ENCODE results near the gene ACTL7A. TPM values are rescaled to one million over a fixed set of nuclear protein-coding genes. Genes with fewer than 3 reads are reported as not detected.

ACTL7A gene
- total and polyA plus RNA-seq, 10 donors, result not detected

DNA sequence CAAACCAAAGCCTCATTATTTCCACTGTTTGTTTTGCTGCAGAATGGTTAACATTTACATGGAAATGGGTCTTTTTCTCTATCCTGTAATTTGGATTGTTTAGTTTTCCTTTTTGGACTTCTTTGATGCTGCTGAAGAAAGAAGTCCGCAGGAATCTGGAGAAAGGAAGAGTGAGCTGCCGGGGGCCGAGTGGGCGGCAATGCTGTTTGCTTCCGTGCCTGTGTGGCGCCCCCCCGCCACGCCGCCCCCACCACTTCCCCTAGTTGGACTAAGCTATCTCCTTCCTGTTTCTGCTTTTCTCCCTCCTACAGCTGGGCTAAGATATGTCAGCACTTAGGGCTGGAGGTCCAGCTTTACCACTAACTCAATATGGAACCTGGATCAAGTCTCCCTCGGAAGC is 46.0 kb upstream of the ACTL7A start:
- Histone ChIP-seq H3K36me3 (no peaks in the 10 kb centered on the region), H3K27ac (no peak overlapping the region), H3K9me3 (no peaks in the 10 kb centered on the region), H3K27me3 (replicated peaks in 1 of 7) (peaks cover 0 to 3% (median 0%) of the 10 kb centered on the region in 7 donors), H3K4me1 (peaks cover 3 to 31% (median 6%) of the 10 kb centered on the region in 6 donors), H3K4me3 (no peak overlapping the region)
- 11 to 16% (median 13%) methylated on average over 10 of the region's 10 CpGs for WGBS, 5 donors
- no peak for DNase-seq
- no peak for TF ChIP-seq POLR2AphosphoS5 (IDR thresholded peaks at IDR 0.05)
- TF ChIP-seq, protein P1, sequence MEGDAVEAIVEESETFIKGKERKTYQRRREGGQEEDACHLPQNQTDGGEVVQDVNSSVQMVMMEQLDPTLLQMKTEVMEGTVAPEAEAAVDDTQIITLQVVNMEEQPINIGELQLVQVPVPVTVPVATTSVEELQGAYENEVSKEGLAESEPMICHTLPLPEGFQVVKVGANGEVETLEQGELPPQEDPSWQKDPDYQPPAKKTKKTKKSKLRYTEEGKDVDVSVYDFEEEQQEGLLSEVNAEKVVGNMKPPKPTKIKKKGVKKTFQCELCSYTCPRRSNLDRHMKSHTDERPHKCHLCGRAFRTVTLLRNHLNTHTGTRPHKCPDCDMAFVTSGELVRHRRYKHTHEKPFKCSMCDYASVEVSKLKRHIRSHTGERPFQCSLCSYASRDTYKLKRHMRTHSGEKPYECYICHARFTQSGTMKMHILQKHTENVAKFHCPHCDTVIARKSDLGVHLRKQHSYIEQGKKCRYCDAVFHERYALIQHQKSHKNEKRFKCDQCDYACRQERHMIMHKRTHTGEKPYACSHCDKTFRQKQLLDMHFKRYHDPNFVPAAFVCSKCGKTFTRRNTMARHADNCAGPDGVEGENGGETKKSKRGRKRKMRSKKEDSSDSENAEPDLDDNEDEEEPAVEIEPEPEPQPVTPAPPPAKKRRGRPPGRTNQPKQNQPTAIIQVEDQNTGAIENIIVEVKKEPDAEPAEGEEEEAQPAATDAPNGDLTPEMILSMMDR (IDR thresholded peaks at IDR 0.05 in 8 of 11, conservative IDR thresholded peaks at IDR 0.05 in 3 of 11), result no peak
- TF ChIP-seq POLR2A (IDR thresholded peaks at IDR 0.05), result no peak
- intact Hi-C loops (cut with DNase I; ENCODE audit: low total_unique reads), result no loop called here

DNA sequence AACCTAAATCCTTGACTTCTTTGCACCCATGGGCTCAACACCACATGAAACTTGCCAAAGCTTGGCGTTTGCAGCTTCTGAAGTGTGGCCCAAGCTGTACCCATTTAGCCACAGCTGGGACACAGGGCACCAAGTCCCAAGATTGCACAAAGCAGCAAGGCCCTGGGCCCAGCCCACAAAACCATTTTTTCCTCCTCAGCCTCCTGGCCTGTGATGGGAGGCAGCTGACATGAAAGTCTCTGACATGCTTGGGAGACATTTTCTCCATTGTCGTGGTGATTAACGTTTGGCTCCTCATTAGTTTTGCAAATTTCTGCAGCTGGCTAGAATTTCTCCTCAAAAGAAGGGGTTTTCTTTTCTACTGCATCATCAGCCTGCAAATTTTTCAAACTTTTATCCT is 38.2 kb upstream of the ACTL7A start:
- Histone ChIP-seq H3K27ac (no peak overlapping the region), H3K4me3 (no peak overlapping the region), H3K9me3 (peaks cover 0 to 21% (median 19%) of the 10 kb centered on the region in 8 donors), H3K27me3 (replicated peaks in 1 of 7) (no peaks in the 10 kb centered on the region), H3K4me1 (peaks cover 0 to 5% (median 0%) of the 10 kb centered on the region in 6 donors), H3K36me3 (no peaks in the 10 kb centered on the region)
- DNase-seq, result no peak
- no peak for TF ChIP-seq POLR2A (IDR thresholded peaks at IDR 0.05)
- TF ChIP-seq, protein P1 (IDR thresholded peaks at IDR 0.05 in 8 of 11, conservative IDR thresholded peaks at IDR 0.05 in 3 of 11), result no peak
- no peak for TF ChIP-seq POLR2AphosphoS5 (IDR thresholded peaks at IDR 0.05)
- intact Hi-C loops (cut with DNase I; ENCODE audit: low total_unique reads), result no loop called here
- 77 to 96% (median 86%) methylated on average over 3 of the region's 3 CpGs for WGBS, 5 donors

DNA sequence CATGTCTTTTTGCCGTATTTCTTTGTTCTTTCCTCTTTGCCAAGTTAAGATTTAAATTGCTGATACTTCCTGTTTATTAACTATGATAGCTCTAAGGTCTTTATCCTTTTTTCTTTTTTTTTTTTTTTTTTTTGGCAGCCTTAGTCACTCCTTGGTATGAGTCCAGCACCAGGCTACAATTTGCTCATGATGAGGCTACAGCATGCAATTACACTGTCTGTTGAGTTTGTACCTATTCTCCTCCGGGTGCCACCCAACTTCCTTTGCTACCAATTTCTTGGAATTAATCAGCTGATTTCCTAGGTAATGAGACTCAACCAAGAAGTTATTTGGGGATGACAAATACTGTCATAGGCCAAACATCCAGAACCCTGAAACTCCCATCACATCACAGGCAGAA is 31.8 kb upstream of the ACTL7A start:
- WGBS, 5 donors, result 60 to 81% (median 71%) methylated on average over 2 of the region's 2 CpGs
- H3K27ac ChIP-seq, result no peak overlapping the region
- no peak for DNase-seq
- intact Hi-C loops (cut with DNase I; ENCODE audit: low total_unique reads), result no loop called here
- H3K27me3 ChIP-seq (replicated peaks in 1 of 7), result no peaks in the 10 kb centered on the region
- TF ChIP-seq, protein P1 (IDR thresholded peaks at IDR 0.05 in 8 of 11, conservative IDR thresholded peaks at IDR 0.05 in 3 of 11), result no peak
- no peak for TF ChIP-seq POLR2AphosphoS5 (IDR thresholded peaks at IDR 0.05)
- no peak for TF ChIP-seq POLR2A (IDR thresholded peaks at IDR 0.05)
- H3K4me3 ChIP-seq, result no peak overlapping the region
- no peaks in the 10 kb centered on the region for H3K9me3 ChIP-seq
- peaks cover 0 to 7% (median 2%) of the 10 kb centered on the region in 6 donors for H3K4me1 ChIP-seq
- no peaks in the 10 kb centered on the region for H3K36me3 ChIP-seq

DNA sequence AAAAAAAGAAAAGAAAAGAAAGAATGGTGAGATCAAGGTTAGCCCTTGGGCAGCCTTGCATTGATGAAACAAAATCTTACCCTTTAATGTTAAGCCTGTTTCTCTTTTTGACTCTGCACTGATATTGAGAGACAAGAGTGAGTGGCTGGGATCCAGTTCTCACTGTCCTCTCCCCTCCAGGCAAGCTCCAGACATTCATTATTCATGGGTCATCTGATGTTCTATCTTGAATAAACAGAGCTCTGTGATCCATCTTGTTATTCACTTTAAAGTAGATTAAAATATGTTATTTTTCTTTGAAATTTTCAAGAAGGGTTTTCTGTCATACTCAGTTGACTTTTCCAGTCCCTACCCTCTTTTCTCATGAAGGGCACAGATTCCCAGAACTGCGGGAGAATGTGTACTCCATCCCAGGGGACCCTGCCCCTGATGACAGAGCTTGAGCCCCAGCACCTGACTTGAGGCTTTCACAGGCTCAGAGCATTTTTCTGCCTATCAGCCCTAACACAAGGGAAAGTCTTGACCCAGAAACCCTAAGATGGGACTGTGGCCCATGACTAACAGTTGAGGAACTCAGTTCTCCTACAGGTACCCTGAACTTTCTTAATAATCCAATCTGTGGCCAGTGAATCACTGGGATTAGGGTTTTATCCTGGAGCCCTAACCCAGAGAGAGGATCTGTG is 30.4 kb upstream of the ACTL7A start:
- Histone ChIP-seq H3K27me3 (replicated peaks in 1 of 7) (no peaks in the 10 kb centered on the region), H3K9me3 (no peaks in the 10 kb centered on the region), H3K4me1 (peaks cover 0 to 18% (median 2%) of the 10 kb centered on the region in 6 donors), H3K36me3 (no peaks in the 10 kb centered on the region), H3K27ac (no peak overlapping the region), H3K4me3 (no peak overlapping the region)
- DNase-seq, result no peak
- intact Hi-C loops (cut with DNase I; ENCODE audit: low total_unique reads), result no loop called here
- TF ChIP-seq, protein P1 (IDR thresholded peaks at IDR 0.05 in 8 of 11, conservative IDR thresholded peaks at IDR 0.05 in 3 of 11), result no peak
- TF ChIP-seq POLR2A (IDR thresholded peaks at IDR 0.05) (no peak), POLR2AphosphoS5 (IDR thresholded peaks at IDR 0.05) (no peak)
- 86 to 97% (median 96%) methylated on average over 1 of the region's 1 CpG for WGBS, 5 donors
